Hippocampal formation (tissue), 2 donors: Measurements from ENCODE around the gene STAG1.
A peak's percentile ranks its signal among the peaks of the same experiment; 100 is the strongest.
"Not testable (repeated sequence)": the region's sequence is repeated elsewhere in the genome, so short reads cannot be mapped to it uniquely, and the experiment has no call there.

Experiments used
- DNase-seq, 2 donors: peaks; one replicate each; lab custom pipeline; 2025; lab: John Stamatoyannopoulos, UW

Gene STAG1

DNA sequence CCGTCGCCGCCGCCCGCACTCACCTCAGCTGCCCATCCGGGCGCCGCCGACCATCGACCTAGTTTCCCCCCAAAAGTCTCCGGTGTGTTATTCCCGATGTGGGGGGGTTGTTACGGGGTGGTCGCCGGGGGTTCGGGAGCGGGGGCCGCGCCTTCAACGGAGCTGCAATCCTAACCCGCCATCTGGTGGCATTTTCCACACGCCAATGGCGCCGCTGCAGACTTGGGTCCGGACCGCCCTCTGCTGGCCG is at the start of gene STAG1:
STAG1 (minus strand) TSS at position 207 of the 250 bp plus-strand sequence. CDS start 121,480 bp downstream, outside the sequence.
- DNase-seq = no peak

DNA sequence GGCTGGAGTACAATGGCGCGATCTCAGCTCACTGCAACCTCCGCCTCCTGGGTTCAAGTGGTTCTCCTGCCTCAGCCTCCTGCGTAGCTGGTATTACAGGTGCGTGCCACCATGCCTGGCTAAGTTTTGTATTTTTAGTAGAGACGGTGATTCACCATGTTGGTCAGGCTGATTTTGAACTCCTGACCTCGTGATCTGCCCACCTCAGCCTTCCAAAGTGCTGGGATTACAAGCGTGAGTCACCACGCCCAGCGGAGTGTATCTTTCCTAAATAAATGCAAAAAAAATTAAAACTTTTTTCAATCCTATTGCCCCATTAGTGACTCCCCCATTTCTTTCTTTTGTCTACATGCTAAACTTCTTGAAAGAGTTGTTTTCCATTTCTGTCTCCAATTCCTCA is 49.0 kb upstream of the STAG1 start:
- not testable (repeated sequence) for DNase-seq

- no peak for DNase-seq
Measured at GRCh38 chr3:136792556-136793330, 40.6 kb upstream of the STAG1 start.

- no peak for DNase-seq
Measured at GRCh38 chr3:136790786-136791185, 38.6 kb upstream of the STAG1 start.

DNA sequence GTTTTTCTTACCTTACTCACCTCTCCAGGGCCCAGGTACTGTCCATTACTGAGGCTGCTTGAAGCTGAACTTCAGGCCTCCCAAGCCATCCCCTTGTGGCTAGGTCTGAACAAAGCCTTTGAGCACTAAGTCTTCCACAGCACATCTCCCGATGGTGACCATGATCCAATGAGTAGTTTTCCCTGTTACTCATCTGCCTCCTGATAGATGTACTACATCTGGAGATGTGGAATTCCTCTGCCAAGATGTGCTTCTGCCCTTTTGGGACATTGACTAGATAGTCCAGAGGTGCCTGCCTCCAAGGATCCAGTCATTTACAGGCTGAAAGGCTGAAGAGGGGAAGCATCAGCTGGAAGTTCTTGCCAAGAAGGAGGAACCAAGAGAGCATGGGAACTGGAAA is 37.8 kb upstream of the STAG1 start:
- DNase-seq = no peak

DNA sequence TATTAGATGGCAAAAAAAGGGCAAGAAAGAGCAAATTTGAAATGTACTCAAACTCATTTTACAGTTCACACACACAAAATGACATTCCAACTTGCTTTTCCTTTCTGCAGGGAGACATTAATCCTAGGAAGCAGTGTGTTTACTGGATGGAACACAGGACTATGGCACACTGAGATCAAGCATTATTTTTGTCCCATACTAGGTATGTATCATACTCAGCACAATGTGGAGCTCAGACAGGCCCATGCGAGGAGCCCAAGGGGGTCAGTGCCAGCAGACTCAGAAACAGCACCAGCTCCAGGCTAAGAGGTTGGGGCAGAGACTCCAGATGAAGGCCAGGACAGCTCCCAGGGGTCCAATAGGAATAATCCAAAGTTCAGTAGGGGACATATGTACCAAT is 36.0 kb upstream of the STAG1 start:
- DNase-seq = no peak

DNA sequence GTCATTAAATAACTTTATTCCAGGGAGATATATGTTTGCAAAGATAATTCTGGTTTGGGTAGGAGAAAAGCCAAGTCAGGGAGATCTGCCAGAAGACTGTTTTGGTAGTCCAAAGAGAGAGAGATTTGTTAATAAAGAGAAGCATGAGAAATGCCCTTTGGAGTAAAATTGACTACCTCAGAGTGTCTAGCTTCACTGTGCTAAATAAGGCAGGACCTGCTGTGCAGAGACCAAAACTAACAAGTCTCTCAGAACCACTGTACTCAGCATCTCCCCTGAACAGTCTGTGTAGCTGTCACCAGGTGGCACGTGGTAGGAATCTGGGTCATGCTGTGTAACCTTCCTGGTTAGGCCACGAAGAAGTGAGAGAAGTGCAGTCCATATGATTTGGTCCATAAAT is 35.2 kb upstream of the STAG1 start:
- DNase-seq = no peak

GRCh38 chr3:136783708-136784191 is 31.6 kb upstream of the STAG1 start:
- no peak for DNase-seq

DNA sequence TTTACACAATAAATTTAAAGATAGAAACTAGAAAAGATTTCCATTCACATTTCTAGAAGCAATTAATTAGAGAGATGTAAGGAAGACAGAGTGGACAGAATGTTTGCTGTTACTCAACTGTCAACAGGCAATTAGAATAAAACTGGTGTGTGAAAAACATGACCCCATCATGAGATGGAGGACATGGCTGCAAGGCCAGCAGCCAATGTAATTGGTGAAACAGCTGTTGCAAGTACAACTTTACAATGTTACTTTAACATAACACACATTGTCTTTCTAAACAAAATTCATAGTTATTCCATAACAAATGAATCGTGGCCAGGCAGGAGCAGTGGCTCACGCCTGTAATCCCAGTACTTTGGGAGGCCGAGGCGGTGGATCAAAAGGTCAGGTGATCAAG is 28.6 kb upstream of the STAG1 start:
- no peak for DNase-seq

- DNase-seq = no peak
Measured at GRCh38 chr3:136778865-136779264, 26.7 kb upstream of the STAG1 start.

GRCh38 chr3:136772709-136773108 is 20.5 kb upstream of the STAG1 start:
- no peak for DNase-seq

GRCh38 chr3:136758160-136759102 is 6.3 kb upstream of the STAG1 start:
- DNase-seq = not testable (repeated sequence)

GRCh38 chr3:136755192-136755591 is 3.0 kb upstream of the STAG1 start:
- no peak for DNase-seq

DNA sequence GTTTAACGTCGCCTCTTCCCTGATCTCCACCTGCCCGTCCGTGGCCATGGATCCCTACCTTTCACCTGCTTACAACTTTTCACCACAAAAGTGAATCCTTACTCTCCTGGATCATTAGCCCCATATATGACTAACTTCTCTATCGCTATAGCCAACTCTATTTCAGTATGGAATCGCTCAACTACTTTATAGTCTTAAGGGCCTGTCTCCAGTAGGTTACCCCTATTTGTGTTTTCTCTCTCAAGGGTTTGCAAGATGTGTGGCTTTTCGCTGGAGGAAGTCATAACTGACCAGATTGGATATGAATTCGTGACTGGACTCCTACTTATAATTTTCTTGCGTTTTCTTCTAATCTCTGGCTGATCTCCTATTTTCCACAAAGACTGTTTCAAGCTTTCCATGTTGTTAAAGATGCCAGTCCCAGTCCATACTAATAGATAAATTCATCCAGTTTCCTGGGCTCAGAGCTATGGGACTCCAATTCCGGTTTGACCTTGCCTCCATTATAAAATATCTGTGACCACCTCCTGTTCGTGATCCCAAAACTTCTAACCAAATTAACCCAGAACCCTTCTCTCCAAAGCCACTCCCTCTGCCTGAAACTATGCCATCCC is 1.3 kb upstream of the STAG1 start:
- DNase-seq = no peak

DNA sequence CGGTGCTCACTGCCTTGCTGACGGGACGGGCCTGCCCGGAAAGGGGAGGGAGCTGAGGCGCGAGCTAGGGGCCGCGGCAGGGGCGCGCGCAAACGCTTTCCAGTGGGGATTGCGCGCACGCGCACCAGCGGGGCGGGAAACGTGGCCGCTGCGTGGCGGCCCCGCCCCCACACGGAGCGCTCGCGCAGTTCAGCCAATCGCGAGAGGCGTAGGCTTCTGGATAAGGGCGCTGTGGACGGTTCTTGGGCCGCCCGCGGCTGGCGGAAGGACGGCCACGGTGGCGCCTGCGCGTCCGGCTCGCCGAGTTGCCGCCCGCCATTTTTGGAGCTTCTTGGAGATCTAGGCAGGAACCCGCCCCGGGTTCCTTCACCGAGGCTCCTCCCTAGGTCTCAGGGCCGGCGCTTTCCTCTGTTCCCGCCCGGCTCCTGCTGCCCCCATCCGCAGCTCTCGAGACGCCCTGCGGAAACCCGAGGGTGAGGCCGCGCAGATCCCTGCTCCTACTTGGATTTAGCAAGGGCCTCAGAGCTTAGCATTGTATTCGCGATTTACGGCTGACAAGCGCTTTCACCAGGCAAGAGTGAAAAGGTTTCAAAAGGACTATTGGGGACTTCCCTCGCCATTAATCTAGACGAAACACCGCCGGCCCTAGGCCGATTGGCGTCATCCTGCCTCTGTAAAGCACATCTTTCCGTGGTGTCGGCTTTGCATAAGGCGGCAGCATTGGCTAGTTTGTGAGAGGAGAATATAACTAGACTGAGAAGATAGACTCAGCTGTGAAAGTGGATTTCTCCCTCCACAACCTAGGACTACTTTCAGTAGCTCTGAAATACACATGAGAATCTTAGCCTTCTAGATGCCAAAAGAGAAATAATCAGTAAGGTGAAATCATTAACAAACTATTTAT is 496 bp upstream of the STAG1 start:
- DNase-seq = peak; percentile 97 to 98

DNA sequence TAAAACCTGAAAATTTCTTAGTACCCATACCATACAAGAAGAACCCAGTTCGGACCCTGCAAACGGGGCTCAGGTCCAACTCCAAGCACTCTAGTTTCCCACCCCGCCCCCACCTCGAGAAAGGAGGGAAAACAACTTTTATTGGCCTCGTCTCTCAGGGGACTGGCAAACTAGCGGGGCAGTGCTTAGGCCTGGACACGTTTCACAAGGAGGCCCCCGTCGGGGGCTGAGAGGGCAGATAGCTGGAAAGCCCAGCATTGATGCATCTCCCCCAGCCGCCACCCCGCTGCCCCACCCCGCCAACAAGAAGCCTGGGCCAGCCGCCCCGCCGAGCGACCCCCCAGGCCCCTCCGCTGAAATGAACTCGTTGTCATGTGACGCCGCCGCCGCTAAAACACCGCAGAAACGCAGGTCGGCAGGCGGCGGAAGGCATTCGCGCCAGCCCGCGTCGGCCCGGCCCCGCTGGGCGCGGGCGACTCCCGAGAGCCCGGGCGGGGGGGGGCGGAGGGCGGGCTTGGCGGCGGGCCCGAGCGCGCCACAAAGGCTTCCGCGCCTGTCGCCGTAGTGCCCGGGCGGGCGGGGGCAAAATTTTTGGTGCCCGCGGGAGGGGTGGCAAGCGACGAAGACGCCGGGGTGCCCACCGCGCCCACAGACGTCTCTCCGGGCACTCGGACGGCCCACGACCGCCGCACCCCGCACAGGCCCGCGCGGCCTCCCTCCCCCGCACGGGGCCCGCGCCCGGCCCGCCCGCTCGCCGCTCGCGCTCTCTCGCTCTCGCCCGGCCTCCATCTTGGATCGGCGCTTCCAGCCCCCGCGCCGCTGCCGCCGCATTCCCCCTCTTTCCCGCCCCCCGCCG is 634 bp downstream of the STAG1 start:
- DNase-seq = peak; percentile 72 to 82

- peak in 1 of 2 donors; percentile 72 for DNase-seq
Measured at GRCh38 chr3:136750897-136751315, 1.3 kb downstream of the STAG1 start.

- no peak for DNase-seq
Measured at GRCh38 chr3:136750209-136750896, 1.8 kb downstream of the STAG1 start.

- not testable (repeated sequence) for DNase-seq
Measured at GRCh38 chr3:136749602-136750001, 2.6 kb downstream of the STAG1 start.

- no peak for DNase-seq
Measured at GRCh38 chr3:136749091-136749490, 3.1 kb downstream of the STAG1 start.
